ENCODE data around the gene STX1A.

Gene STX1A
- 5.0 to 11.3 (median 6.2) reads per million in 3 experiments for total RNA-seq

- peak; percentile 72 for DNase-seq
Observed at GRCh38 chr7:73718905-73719805, at the start of gene STX1A. Gene STX1A (minus strand): TSS chr7:73719669. CDS start chr7:73719631, 38 bp downstream.

- DNase-seq: no peak
Observed at GRCh38 chr7:73768641-73769480, 49.4 kb upstream of the STX1A start.

- no peak for DNase-seq
Observed at GRCh38 chr7:73766556-73767229, 47.2 kb upstream of the STX1A start.

- DNase-seq: no peak
Observed at GRCh38 chr7:73762659-73762999, 43.2 kb upstream of the STX1A start.

- DNase-seq: no peak
Observed at GRCh38 chr7:73761854-73762658, 42.6 kb upstream of the STX1A start.

GRCh38 chr7:73758581-73759138 is 39.2 kb upstream of the STX1A start:
- DNase-seq: no peak

- no peak for DNase-seq
Observed at GRCh38 chr7:73749931-73750776, 30.7 kb upstream of the STX1A start.

GRCh38 chr7:73746378-73746777 is 26.9 kb upstream of the STX1A start:
- no peak for DNase-seq

- DNase-seq: no peak
Observed at GRCh38 chr7:73742753-73743641, 23.5 kb upstream of the STX1A start.

- no peak for DNase-seq
Observed at GRCh38 chr7:73742338-73742752, 22.9 kb upstream of the STX1A start.

- no peak for DNase-seq
Observed at GRCh38 chr7:73741600-73741999, 22.1 kb upstream of the STX1A start.

GRCh38 chr7:73740771-73741170 is 21.3 kb upstream of the STX1A start:
- DNase-seq: no peak

- no peak for DNase-seq
Observed at GRCh38 chr7:73740212-73740611, 20.7 kb upstream of the STX1A start.

GRCh38 chr7:73739387-73739767 is 19.9 kb upstream of the STX1A start:
- DNase-seq: no peak

GRCh38 chr7:73738612-73739386 is 19.3 kb upstream of the STX1A start, which contains the start of gene ABHD11:
Gene ABHD11 (minus strand): TSS chr7:73738802. CDS start chr7:73738770, 32 bp downstream.
- DNase-seq: peak; percentile 96

GRCh38 chr7:73738220-73738611 is 18.7 kb upstream of the STX1A start:
- DNase-seq: peak; percentile 25

- no peak for DNase-seq
Observed at GRCh38 chr7:73737491-73738219, 18.2 kb upstream of the STX1A start.

- no peak for DNase-seq
Observed at GRCh38 chr7:73736885-73737284, 17.4 kb upstream of the STX1A start.

Measured in central memory CD4-positive, alpha-beta T cell (primary cell).